Stimulated activated CD8-positive, alpha-beta memory T cell treated with anti-CD3 and anti-CD28 coated beads, Interleukin-12 subunit alpha, Interleukin-12 subunit beta, amount 100 ng/mL, for 1 hour (primary cell): ENCODE results near the gene CAMK1G.
A peak's percentile ranks its signal among the peaks of the same experiment; 100 is the strongest.

ENCODE experiments used
- DNase-seq: peaks from one replicate; pipeline ENCODE4 v3.0.0-alpha.2; 2020; ENCODE audit warnings: low read depth

The CAMK1G gene

DNA sequence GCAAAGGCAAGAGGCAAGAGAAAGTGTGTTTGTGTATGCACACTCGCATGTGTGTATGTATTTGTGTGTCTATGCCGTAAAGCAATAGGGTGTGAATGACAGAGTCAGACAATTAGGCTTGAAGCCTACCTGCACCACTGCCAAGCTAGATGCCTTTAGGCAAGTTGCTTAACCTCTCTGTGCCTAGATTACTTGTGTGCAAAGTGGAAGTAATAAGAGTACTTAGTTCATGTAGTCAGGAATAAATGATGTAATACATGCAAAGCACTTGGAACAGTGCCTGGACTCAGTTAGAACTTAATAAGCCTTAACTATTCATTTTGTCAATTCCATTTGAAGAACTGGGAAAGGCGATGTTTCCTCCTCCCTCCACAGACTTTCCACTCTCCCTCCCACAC, 37.0 kb downstream of the CAMK1G start:
- no peak for DNase-seq

DNA sequence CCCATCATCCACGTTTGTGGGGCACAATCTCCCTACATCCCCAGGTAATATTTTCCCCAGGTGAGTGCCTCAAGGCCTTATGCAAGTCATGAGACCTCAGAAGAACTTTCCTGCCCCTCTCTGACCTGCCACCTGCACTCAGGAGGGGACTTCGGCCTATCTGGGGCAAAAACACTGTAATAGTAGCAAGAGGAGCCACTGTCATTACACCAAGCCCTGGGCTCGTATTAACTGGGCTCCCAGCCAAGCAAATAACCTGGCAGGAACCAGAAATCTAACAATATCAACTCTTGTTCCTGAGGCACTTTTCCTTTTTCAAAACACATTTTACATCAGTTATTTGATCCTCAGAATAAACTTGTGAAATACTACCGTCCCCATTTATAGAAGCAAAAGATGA, 37.8 kb downstream of the CAMK1G start:
- DNase-seq, result no peak

DNA sequence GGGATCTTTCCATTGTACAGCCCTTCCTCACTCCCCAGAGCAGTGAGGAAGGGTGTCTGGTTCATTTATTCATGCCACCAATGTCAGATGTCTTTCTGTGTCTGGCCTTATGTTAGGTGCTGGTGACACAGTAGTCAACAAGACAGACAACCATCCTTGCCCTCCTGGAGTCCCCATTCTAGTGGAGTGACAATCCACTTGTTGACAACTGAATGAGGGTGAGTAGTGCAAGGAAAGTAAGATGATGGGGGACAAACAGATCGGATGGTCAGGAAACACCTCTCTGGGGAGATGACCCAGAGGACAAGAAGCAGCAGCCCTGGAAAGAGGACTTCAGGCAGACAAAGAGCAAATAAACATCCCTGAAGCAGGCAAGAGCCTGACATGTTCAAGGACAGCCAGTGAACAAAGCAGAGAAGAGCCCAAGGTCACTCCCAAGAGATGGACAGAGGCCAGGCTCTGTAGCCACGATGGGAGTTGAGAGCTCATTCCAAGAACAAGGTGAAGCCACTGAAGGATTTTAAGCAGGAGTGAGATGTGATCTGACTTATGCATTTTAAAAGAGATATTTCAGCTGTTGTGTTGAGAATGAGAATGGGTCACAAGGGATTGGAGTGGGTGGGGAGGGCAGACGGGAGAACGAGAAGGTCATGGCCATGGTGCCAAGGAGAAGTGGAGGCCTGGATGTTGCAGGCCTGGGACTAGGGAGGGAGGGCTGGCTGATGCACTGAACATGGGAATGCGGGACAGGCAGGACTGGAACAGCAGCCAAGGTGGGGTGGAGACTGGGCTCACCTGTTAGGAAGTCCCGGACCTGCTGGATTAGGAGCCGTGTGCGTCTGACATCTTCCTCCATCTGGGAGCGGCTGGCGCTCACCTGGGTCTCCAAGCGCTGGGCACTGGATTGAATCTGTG, 38.5 kb downstream of the CAMK1G start:
- DNase-seq, result no peak

DNA sequence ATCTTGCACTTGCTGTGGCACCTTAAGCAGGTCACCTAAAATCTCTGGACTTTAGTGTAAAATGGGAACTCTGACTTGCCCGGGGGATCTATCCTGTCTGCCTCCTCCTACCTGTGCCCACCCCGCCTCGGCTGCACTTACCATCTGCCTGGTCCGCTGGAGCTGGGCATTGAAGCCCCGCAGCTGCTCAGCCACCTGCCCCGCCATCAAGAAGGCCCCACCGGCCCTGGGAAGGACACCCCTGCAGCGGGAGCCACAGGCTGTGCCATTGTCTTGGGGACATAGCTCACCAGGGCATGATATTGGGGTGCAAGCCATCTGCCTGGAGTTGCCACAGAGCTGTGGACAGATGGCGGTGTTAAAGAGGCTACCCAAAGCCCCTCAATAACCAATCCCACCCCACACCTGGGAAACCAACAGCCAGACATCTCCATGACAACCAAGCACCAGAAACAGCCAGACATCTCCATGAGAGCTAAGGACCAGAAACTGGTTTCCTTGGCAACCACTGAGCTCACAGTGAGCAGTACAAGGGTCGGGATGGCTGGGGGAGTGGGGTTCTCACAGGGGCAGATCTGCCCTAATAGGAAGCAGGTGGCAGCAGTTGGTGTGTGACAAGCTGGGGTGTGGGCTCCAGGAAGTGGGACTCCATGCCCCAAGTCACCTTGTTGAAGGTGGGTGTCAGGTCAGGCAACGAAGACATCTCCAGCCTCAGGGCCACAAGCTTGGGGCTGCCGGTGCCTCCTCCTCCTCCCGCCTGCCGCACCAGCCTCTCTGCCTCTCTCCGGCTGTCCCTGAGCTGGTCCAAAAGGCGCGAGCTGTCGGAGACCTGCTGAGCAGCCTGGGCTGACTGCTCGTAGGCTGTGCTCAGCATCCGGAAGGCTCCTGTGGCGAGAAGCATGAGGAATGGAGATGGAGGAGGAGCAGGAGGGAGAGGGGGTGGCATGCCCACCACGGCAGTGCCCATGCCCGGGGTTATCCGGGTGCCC, 39.6 kb downstream of the CAMK1G start:
- DNase-seq, result no peak

DNA sequence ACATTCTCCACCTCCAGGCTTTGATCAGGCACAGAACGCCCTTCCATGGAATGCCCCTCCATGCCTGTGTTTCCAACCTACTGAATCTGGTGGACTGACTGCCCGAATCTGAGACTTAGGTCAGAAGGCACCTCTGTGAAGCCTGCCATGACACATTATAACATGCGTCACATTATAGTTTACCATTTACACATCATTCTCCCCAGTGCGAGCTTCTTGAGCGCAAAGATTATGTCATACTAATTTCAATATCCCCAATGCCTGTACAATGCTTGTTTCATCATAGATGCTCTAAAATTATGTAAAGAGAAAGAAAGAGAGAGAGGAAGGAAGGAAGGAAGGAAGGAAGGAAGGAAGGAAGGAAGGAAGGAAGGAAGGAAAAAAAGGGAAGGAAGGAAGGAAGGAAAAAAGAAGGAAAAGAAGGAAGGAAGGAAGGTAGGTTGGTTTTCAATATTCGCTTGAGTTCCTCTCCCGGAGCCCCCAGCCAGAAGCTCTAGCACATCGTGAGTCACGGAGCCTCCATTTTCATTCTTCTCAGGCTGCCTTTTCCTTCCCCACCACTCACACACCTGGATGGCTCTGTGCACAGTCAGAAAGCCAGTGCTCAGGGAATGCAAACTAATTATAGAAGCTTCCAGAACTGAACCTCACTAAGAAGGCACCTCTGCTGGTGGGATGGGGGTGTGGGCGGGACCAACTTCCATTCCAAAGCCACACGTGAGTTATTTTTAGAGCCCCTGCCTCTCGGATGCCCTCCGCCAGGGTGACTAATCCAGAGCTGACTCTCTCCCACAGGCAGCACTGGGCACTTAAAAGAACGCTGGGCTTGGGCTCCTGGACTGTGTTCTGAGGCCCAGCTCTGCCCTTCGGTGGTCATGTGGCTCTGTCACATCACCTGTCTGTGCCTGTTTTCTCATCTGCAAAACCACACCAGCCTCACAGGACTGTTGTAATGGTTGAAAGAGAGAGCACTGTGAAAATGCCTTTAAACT, 41.3 kb downstream of the CAMK1G start:
- no peak for DNase-seq

DNA sequence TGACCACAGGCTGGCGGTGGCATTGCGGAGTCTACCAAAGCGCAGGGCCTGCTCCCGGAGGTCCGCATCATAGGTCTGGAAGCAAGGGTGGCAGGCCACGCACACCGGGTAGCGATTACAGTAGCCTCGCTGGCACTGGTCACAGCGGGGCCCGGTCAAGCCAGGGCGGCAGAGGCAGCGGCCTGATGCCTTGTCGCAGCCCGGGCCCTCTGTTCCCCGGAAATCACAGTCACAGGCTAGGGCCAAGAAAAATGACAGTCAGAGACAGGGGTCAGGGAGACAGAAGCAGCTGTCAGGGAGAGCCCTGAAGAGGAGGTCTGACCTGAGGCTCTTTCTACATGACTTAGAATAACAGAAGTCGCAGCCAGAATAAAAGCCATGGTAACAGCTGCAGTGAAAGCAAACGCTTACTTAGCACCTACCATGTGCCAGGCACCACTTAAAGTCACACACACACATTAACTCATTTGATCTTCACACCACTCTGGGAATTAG, 42.3 kb downstream of the CAMK1G start:
- DNase-seq, result no peak

DNA sequence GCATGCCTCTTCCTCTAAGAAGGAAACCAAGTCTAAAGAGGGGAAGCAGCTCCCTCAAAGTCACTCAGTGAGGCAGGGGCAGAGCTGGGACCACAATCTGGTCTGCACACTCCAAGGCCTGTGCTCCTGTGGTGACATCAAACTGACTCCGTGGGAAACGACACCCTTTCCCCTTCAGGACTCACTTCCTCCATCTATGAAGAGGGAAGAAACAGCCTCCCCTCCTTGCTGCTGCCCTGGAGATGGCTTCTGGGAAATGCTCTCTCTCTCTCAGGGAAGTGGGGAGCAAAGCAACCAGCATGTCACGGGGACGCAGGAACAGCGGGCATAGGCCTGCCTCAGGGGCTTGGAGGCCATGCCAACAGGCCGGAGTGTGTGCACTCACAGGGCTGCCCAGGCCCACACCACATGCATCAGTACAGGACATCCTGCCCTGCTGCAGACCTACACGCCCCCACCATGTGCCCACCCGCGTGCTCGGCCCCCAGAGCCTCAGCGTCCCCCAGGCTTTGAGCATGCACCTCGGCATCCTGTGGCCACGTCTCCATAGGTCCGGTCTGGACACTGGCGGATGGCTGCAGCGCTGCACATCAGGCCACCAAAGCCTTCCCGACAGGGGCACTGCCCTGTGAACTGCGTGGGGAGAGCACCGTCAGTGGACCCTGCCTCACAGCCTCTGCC, 43.0 kb downstream of the CAMK1G start:
- no peak for DNase-seq

DNA sequence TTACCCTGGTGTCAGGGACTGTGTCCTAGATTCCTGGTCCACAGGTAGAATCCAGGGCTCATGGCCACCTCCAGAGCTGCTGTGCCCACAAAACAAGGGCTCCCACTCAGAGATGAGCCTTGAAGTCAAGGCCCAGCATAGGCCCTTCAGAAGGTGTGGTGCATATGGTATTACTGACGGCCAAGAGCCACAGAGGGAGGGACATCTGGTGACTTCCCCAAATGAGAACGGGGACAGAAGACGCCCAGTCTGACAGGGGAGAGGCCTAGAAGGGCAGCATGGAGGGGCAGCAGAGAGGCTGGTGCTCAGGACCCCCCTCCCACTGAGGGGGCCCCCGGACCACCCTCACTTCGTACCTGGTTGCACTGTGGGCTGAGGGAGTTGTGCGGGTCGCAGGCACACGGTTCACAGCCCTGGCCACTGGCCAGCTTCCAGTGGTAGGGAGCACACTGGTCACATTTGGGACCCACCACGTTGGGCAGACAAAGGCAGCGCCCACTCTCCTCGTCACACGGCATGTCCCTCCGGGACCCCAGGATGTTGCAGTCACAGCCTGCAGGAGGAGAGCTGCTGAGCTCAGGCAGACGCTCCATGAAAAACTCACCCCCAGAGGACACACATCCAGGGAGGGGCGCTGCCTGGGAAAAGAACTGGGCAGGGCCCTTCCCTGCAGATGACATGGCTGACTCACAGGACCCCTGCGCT, 43.7 kb downstream of the CAMK1G start:
- no peak for DNase-seq

DNA sequence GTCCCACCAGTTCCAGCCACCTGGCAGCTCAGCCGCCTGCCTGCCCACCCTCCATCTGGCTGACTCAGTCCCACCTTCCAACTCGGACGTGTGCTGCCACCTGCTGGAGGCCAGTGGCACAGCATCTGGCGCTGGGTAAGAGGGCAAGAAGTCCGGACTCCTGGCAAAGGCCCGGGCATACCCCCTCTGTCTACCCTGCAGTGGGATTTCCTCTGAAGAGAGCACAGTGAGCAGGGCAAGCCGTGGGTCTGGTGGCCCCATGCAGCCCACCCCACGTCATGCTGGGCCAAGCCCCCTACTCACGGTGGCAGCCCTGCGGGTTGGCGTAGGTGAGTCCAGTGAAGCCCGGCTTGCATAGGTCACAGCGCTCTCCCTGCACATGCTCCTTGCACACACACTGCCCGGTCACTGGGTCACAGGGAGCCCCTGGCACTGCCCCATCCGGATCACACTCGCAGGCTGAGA, 44.2 kb downstream of the CAMK1G start:
- DNase-seq, result peak; percentile 58

DNA sequence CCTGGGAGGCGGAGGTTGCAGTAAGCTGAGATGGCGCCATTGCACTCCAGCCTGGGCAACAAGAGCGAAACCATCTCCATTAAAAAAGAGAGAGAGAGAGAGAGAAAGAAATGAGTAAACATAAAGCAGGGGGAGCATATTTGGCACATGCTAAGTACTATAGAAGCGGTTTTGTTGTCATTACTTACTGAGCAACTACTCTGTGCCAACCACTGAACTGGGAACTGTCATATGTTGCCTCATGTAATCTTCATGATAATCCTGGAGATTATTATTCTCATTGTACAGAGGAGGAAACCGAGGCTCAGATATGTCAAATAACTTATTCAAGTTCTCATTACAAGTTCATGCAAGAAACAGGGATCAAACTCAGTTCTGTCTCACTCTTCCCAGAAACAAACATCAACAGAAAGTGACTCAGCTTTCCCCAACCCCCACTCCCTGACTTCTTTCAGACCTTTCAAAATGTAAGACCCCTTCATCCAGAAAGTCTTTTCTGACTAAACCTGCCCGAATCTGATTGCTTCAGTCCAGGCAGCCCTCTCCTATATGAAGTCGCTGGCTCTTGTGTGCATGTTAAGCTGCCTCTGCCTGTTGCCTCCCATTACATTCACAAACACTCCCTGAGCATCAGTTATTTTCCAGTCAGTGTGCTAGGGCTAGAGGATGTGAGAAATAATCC, 45.2 kb downstream of the CAMK1G start:
- DNase-seq, result no peak

DNA sequence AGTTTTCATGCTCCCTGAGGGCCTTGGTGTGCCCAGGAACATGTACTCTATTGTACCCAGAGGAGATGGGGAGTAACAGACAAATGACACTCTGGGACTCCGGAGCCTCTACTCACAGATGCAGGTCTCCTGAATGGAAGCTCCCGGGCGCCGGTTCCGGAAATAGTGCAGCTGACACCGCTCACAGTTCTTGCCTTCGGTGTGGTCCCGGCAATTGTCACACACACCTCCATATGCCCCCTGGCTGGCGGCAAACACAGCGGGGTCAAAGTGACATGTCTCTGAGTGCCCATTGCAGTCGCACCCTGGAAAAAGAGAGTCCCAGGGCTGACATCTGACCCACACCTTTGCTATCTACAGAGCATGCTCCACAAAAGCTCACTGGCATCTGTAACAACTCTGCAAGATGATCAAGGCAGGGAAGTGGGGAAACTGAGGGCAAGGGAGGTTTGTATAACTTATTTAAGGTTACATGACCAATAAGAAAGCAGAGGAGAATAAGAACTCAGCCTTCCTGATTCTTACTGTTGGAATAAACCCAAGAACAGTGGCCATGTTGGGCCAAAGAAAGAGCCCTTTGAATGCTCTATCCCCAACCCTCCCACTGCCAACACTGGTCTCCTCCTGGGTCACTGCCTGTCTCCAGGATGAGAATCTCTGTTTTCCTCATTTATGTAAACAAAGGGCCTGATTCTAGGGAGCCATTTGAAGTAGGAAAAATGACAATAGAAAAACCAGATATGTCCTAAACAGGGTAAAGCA, 46.3 kb downstream of the CAMK1G start:
- no peak for DNase-seq

DNA sequence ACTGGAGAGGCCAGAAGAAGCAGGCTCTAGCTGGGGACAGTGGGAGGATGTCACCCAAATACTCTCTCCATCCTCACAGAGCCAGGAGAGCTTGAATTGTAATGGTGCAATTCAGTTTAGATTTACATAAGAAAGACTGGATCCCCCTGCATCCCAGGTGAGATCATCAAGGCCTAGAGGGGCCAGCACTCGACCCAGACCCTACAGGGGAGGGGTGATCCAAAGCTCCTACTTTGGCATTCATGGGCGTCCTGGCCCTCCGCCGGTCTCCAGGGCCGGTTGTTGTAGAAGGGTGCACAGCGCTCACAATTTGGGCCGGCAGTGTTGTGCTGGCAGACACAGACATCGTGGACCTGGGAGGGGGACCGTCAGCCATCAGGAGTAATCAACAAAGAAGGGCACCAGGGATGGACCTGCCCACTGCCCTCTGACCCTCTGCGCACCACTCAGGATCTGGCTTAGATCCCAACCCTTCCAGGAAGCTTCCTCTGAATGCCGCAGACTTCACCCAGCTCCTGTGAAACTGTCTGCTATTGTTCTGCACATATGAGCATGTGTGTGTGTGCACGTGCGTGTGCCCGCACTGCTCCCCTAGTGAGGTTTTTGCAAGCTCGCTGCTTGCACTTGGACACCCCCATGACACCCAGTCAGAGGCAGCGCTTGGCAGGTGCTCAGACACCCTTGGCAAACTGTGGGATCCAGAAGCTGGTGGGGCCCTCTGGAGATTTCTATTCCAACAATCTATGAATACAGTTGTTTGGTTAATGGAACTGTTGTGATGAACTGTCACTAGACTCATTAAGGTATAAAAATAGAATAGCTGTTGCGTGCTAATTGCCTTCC, 47.1 kb downstream of the CAMK1G start:
- no peak for DNase-seq

DNA sequence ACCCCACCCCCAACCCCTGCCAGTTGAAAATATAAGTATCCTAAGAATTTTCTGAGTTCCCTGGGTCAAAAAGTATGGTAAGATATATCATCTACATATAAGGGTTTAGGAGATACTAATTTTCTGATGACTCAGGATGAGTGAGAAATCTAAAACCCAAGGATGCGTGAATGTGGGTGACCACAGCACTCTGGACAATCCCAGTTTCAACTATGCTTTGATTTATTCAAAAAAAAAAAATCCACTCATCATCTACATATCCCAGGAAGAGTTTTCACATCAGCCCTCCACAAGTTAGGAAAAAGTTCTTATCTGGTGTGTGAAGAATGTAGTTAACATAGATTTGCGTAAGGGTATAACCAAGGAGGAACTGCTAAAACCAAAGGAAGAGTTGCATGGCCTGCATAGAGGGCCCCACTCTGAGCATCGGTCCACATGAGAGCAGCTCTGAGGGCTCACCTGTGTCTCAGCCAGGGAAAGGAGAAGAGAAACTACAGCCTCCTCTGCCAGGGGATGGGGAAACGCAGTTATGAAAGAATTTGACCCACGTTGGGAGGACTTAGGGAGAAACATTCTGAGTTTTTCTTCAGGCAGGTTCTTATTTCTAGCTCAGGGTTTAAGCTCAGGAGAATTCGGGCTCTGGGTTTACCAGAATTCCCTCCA, 50.0 kb downstream of the CAMK1G start:
- no peak for DNase-seq

DNA sequence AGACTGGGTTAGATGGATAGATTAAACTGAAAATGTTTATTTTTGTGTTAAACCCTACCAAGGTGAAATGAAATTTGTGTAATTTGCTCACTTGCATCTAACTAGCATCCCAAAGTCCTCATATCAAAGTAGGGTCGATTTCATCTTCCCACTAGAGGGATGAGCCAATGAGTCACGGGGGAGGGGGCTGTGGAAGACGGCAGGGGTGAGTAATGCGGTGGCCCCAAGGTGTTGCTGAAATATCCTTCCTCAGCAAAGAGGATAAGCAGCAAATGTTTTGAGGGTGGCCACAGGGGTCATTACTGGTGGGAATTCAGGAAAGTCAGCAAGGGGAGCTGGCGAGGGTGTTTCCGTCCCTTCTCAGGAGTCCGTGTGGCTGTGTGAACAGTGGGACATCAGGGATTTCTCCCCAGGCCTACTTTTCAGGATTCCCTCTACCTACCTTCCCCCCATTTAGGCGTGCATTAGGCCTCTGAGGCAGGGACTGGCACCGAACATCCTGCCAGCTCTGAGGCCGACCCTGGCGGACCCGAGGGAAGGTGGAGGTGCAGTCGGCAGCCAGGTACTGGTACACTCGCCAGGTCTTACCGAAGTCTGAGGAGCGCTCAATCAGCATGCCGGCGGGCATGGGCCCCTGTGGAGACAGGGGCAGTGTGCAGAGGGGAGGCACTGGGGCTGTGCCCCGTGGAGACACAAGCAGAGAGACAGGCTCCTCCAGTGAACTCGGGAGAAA, 50.7 kb downstream of the CAMK1G start:
- no peak for DNase-seq

DNA sequence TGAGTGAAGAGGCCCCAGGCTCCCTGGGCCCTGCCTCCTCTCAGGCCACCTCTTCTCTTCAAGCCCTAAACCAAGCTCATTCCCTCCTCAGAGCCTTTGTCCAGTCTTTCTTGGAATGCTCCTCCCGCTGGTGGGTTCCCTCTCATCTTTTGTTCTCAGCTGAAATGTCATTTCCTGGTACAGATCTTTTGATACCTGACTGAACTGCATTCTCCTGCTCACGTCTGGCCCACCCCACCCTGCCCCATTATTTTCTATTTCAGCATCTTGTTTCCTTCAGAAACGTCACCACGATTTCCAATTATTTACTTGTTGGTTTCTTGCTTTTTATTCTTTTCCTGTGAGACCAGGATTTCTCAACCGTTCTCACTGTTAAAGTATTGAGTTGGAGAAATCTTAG, 52.3 kb downstream of the CAMK1G start:
- no peak for DNase-seq

DNA sequence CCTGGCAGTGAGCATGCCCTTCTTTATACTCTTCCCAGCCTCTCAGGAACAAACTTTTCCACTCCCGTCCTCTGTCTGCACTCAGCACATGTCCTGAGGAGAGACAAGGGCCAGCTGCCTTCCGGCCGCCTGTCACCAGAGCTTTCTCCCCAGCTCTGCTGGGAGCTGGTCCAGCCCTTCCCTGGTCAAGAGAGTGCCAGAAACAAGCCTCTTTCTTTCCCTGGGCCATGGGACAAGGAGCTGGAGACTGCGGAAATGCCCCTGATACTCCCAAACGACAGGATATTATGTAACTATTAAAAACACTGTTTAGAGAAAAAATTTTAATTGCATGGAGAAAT, 58.3 kb downstream of the CAMK1G start:
- no peak for DNase-seq

DNA sequence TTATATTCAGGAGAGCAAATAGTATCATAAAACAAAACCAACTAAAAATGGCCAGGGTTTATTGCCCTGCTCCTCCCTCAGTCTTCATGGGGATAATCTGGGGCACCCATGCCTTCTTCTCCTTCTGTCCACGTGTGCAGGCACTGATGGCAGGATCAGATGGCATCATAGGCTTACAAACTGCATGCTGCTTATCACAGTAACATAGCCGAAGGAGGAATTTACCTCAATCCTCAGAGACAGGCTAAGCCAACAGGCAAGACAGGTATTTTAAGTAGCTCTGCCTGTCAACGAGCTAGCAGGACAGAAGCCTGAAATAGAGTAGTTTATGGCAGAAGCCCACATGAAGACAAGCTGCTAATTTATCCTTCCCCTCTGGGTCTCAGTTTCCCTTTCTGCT, 59.3 kb downstream of the CAMK1G start:
- no peak for DNase-seq
